TTC549 (cell line): ENCODE data around the gene NUDT1.
"Not testable (repeated sequence)": the region's sequence is repeated elsewhere in the genome, so short reads cannot be mapped to it uniquely, and the experiment has no call there.

Experiments
- FAIRE-seq: peaks from 2 replicates; lab custom pipeline; 2012; peaks lifted over from hg19 to GRCh38; lab: Jason Lieb, UNC

Gene NUDT1

DNA sequence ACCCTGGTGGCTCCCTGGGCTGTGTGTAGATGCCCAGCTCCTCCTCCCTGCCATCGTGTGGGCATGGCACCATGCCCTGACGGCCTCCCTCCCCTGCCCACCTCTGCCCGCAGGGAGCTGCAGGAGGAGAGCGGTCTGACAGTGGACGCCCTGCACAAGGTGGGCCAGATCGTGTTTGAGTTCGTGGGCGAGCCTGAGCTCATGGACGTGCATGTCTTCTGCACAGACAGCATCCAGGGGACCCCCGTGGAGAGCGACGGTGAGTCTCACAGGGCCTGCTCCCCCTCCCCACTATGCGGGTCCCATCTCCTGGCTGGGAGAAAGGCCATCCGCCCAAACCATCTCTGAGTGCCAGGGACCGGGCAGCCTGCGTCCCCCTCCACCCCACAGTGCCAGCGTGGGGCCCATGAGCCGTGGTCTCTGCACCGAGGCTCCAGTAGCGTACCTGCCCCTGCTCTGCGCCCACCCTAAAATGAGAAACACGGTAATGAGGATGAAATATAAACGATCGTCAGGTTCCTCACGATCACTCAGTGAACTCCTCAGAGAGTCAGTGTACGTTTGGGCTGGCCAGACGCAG lies 7.8 kb downstream of the NUDT1 start:
- no peak for FAIRE-seq

DNA sequence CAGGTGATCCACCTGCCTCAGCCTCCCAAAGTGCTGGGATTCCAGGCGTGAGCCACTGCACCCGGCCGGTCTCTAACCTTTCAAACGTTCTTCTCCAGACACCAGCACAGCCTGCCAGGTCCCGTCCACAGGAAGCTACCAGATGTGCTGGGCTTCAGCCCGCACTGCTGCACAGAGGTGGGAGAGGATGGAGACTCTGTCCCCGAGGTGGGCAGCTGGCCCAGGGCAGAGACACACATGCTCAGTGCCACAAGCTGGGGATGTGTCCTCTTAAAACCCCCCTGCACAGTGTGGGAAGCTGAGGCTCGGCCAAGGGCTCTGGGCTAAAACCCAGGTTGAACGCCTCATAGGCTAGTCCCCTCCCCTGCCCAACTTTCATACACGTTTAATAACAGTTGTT lies 9.4 kb downstream of the NUDT1 start:
- no peak for FAIRE-seq

DNA sequence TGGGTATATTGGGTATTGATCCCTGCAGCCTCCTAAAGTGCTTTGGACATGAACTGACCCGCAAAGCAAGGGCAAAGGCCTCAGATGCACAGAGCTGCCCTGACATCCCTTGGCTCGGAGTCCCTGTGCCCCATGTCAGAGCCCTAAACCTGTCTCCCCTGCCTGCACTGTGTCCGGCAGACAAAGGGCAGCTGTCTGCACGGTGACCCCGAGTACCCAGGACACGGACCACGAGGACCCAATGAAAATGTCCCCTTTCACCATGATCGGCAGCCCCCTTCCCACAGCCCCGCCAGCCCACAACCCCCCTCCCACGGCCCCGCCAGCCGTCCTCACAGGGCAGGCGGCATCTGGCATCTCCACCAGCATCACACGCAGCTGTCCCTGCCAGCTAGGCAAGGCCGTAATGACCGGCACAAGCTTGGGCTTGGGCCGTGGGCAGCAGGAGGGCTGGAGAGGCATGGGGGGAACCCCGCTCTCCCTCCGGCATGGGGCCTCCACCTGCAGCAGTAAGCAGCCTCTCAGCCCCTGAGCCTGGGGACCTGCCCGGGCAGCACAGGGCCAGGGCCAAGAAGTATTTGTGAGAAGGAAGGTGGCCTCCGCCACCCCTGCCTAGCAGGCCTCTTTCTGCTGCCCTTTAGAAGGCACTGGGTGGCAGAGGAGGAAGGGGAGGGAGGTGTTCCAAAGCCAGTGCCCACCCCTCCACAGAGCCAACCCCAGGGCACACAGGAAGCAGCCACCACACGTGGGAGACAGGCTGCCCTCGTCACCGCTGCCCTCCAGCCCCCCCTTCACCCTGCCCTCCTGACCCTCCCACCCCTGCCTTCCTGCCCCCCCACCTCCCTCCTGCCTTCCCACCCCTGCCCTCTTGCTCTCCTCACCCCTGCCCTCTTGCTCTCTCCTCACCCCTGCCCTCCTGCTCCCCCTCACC lies 10.1 kb downstream of the NUDT1 start:
- no peak for FAIRE-seq

DNA sequence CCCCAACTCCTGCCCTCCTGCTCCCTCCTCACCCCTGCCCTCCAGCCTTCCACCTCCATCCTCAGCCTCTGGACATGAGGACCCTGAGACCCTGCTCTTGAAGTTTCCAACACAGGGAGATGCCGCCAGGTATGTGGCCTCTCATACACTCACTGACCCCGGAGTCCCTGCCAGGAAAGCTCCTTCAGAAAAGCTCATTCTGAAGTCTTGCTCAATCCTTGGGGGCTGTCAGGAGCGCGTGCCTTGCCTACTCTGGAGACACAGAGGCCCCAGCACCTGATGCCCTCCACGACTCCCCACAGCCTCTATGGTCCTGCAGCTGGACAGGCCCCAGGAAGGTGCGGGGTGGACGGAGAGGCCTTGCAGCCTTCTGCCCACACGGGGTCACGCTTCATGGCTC lies 11.0 kb downstream of the NUDT1 start:
- no peak for FAIRE-seq

DNA sequence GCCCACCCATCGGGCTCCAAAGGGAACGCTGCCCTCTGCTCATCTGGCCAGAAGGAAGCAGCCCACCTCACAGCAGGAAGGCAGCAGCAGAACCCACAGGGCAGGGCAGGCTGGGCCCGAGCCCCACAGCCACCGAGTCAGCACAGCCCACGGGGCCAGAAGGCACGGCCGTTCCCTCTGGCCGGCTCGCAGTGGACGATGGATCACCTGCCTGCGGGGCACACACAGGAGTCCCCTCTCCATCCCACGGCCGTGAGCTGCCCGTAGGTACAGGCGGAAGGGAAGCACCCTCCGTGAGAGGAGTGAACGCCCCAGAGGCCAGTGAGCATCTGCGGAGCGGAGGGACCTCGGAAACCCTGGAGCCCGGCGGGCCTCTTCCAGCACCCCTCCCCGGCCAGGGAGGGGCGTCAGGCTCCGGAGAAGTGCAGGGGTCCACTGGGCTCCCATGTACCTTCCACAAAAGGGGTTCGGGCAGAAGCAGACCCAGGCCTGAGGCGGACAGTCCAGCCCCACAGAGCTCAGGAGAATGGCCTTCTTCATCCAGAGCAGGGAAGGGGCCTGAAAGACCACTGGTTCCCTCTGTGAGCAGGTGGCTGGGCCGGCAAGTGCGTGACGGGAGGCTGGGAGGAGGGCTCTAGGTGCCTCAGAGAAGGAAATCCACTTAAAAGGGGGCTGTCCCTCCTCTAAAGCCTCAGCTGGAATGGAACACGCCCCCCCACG lies 11.7 kb downstream of the NUDT1 start:
- FAIRE-seq = no peak

DNA sequence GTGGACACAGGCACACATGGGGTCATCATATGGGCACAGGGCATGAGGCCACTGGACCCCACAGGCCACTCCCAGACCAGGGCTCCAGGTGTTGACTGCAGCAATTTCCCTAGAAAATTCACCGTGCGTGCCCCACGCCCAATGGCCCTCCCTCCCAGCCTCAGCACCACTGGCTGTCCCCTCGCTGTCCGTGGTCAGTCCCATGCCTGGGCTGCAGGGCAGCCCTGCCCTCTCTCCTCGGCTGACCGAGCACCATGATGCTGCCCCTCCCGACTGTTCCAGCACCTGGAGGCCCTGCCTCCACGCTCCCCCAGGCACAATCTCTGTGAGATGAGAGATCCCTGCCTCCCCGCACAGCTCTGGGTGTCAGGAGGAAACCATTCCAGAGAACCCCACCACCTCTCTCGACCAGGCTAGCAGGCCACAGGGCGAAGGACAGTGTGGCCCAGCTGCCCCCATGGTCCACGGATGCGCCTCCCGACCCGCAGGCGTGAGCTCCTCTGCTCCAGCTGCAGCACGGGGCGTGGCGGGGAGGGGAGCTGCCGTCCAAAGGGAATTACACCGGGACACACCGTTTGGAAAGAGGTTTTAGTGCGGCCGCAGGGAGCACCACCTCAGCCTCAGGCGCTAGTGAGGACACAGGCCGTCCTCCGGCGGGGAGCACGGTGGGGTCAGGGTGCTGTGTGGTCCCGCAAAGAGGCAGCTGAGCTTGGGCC lies 12.6 kb downstream of the NUDT1 start:
- no peak for FAIRE-seq

DNA sequence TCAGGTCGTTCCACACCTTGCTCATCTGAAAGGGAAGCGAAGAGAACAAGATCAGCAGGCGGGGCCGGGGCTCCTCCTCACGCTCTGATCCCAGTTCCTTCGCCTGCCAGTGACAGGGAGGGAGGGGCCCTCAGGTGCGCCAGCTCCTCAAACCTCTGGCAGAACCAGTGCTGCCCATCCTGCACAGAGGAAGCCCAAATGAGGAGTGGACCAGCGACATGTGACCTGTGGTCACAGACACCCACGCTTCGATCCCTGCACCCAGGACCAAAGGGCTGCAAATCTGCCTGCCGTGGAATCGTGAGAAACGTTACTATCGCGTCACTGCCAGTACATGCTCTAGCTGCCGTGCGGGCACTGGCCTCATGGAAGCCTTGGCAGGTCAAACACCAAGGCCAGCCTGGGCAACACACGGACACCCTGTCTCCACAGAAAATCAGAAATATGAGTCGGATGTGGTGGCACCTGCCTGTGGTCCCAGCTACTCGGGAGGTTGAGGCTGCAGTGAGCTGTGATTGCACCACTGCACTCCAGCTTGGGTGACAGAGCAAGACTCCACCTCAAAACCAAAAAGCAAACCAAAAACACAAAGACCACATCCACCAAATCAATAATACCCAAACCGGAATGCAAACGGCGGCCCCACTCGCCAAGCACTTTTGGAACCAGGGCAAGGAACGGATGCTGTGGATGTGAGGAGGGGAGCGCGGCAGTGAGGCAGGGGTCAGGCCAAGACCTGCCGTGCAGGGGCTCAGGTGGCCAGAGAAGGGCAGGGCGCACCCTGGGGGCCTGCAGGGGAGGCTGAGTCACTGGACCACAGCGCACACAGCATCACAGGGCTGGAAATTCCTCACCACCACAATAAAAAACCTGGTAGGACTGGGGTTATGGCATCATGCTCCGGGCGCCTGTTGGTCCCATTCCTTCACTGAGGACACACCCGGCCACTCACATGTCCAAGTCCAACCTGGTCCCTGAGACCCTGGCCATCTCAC lies 13.4 kb downstream of the NUDT1 start:
- no peak for FAIRE-seq

DNA sequence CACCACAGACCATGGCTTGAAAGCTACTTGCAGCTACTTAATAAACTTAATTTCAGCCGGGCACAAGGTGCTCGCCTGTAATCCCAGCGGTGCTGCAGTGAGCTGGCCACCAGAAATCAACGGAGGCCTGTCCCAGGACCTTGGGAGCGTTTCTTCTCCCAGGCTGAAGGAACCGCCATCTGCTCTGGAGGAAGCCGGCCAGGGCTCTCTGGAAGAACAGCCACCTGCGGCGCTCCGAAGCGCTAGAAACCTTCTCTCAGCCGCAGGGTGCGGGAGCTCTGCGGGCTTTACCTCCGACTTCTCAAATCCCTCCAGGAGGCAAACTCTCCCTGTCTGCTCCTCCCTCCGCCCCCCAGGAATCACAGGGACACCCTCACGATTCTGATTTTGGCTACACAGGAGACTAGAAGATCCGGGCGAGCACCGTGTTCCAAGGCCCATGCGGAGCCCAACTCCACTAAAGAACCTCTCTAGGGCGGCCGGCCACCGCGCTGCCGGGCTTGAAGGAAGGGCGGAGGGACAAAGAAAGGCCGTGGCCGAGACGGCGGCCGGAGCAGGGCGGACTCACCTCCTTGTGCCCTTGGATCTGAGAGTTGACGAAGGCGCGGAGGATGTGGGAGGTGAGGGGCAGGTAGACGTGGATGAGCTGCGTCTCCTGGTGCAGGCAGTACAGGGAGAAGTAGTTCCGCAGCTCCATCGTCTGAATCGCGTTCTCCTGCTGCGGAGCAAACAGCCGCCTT lies 14.4 kb downstream of the NUDT1 start:
- FAIRE-seq = no peak

DNA sequence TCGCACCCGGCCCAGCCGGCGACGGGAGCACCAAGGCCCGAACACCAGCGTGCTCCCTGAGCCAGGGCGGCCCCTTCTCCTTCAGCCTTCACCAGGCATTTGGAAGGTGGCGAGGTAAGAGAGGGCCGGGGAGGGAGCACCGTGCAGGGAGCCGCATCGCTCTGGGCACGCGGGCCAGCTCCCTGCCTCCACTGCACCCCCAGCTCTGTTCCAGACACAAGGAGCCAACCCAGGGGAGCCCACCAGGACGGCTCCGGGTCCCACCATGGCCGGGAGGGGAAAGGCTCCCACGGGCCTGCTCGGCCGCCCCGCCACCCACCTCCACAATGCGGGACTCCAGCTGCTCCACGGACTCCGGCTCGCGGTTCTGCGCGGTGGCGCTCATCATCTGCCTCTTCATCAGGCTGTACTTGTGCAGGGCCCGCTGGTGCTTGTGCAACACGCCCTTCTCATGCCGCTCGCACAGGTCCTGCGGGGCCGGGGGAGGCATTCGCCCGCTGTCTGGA lies 15.1 kb downstream of the NUDT1 start:
- no peak for FAIRE-seq

DNA sequence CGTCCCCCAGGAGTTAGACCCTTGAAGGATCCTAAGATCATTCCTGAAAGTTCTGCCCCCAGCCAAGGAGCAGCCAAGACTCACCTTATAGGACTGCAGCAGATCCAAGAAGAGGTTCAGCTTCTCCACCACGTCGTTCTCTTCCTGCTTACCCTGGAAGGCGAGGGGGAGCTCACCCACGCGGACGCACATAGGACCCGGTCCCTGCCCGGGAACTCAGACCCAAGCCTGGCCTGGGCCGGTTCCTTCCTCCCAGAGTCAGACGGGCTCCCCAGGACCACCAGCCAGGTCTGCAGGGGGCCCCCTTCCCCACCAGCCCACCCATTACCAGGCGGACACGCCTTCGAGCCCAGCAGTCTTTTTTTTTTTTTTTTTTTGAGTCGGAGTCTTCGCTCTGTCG lies 15.6 kb downstream of the NUDT1 start:
- no peak for FAIRE-seq

DNA sequence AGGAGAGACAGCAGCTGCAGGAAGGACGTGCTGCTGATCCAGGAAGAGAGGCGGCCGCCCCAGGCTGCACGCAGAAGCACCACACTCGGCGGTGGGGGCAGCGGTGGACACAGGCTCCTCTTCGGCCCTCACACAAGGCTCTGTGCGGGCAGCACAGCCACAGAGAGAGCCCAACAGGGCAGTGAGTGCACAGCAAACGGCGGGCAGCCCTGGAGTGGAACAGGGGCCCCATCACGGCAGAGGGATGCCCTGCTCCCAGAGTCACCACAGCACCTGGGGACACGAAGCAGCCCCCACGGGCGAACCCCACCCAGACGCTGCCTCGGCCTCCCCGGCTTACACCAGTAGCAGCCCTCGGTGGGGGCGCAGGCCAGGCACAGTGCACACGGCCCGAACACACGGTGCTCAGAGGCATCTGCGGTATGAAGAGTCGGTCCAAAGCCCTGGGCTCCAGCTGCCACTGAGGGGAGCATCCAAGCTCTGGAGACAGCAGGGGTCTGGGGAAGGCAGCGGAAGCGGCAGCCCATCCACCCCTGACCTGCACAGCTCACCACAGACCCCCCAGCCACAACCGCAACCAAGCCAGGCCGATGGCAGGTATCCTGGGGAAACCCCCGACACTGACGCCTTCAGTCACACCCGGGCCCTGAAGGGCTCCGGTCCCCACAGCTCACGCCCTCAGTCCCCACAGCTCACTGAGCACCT lies 16.8 kb downstream of the NUDT1 start:
- no peak for FAIRE-seq

DNA sequence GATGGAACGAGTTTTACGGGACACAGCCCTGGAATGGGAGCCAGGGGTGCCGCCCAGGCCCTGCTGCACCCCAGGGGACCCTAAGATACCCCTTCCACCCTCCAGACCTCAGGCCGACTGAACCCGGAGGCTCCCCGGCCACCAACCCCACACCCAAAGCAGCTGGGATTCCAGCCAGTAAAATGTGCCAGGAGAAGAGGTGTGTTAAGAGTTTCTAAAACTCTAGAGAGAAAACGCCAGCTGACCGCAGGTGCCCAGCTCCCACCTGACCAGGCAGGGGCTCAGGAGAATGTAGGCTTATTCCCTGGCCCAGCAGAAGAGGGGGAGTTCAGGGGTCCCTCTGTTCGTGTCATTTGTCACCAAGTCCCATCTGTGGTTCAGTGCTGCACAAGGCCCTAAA lies 17.5 kb downstream of the NUDT1 start:
- no peak for FAIRE-seq

DNA sequence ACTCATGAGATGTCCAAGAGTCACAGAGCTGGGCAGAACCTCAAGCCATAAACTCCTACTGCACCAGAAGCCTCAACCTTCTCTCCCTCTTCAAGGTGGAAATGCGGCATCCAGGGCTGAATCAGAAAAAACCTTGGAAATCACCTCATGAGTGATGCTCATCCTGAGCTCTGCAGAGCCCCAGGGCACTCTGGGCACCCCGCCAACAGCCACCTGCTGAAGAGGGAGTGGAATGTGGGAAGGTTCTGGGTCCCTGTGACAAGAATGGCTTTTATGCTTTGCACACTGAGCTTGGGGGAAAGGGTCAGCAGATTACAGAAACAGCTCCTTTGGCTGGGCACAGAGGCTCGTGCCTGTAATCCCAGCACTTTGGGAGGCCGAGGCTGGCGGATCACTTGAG lies 18.8 kb downstream of the NUDT1 start:
- FAIRE-seq = no peak

DNA sequence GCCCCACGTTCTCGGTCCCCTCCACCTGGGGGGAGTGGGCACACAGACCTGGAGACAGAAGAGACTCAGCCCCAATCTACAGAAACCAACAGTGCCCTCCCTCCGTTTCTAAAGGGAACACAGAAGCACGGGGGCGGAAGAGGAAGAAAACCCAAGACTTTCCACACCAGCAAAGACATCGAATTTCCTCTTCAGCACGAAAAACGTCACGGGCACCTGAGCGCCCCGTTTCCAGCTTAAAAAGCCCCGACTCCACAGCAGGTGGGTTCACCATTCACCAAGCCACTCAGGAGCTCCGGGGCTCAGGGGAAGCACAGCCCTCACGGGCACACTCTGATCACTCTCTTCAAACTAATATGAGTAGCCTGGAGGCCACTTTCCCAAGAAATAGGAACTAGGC lies 19.6 kb downstream of the NUDT1 start:
- FAIRE-seq = no peak

DNA sequence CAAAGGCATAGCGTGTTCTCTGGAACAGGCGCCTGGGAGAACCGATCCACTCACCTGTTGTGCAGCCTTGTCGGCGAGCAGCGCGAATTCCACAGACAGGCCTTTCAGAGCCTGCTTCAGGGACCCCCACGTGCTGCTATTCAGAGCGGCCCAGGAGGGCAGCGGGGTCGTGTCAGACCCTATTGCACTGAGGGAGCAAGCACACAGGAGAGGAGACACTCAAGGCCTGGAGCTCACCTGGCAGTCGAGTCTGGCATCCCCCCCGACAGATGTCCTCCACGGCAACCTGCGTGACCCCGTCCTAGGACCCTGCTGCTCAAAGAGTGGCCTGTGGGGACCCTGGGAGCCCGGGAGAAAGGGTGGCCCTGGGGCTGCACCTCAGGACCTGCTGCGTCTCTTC lies 21.1 kb downstream of the NUDT1 start:
- no peak for FAIRE-seq

DNA sequence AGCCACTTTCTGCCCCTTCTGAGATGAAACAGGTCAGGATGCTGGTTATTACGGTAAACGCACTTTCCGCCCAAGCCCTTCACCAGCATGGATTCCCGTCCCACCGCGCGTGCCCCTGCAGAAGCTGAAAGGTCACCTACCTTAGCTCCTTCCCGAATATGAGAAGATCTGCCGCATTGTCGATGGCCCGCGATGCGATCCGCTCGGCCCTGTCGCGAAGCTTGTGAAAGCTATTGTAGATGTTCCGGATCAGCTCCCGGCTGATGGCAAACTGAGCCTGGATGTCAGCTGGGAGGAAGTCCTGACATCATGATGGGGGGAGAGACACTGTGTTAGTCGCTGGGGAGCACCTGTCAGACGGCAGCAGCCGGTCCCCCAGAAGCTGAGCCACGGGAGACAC lies 22.1 kb downstream of the NUDT1 start:
- no peak for FAIRE-seq

DNA sequence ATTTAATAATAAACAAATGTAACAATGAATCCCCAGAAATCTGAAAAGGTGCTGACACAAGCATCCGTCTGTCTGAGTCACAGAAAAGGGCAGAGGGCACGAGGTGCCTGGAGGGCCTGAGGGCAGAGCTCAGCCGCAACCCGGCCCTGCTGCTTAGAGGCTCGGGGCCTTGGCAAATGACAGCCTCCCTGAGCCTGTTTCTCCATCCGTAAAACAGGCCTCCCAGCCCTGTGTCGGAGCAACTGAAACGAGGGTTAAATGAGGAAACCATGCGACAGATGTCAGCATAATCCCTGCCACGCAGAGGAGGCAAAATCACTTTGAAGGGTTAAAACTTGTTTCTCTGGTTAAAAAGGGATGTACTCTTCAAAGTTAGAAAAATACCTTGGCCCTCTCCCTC lies 24.9 kb downstream of the NUDT1 start:
- FAIRE-seq = no peak

DNA sequence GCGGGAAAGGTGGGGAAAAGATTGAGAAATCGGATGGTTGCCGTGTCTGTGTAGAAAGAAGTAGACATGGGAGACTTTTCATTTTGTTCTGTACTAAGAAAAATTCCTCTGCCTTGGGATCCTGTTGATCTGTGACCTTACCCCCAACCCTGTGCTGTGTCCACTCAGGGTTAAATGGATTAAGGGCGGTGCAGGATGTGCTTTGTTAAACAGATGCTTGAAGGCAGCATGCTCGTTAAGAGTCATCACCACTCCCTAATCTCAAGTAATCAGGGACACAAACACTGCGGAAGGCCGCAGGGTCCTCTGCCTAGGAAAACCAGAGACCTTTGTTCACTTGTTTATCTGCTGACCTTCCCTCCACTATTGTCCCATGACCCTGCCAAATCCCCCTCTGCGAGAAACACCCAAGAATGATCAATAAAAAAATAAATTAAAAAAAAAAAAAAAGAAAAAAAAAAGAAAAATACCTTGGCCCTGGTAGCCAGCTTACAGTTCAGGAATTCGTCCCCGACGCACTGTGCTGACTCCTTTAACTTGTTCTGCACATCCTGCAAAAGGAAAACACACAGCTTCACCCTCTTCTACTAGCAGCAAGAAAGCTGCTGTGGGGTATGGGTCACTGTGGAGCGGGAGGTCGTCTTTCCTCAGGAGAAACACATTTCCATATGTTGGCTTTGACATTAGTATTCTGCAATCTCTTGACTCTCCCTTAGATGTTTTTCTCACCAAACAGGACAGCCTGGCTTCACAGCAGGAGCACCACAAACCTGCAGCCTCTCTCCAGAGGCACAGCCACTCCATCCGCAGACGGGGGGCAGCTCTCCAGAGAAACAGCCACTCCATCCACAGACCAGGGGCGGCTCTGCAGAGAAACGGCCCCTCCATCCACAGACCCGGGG lies 27.3 kb downstream of the NUDT1 start:
- not testable (repeated sequence) for FAIRE-seq

DNA sequence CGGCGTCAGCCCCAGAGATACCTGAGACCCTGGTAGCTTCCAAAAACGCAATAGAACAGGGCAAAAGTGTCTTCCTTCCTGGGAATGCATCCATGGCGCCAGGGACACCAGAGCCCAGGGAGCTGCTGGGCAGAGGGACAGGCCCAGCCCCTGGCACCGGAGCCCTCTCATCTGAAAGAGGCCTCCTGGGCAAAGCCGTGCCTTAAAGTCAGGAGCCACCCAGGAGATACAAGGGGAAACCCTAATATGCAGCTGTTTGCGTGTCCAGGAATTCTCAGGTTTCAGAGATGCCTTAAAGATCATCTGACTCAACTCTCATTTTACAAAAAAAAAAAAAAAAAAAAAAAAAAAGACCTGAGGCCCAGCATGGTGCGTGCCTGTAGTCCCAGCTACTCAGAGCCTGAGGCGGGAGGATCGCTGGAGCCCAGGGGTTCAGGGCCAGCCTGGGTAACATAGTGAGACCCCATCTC lies 28.0 kb downstream of the NUDT1 start:
- no peak for FAIRE-seq
